Muscle layer of colon (tissue), 2 donors: ENCODE measurements around the gene PBX2.

Source experiments
- H3K27ac ChIP-seq: one replicate; pipeline ENCODE4 v1.7.0; 2013; ENCODE audit warnings: low read depth, mild to moderate bottlenecking, low read length, moderate library complexity
- H3K27me3 ChIP-seq, 2 donors: one replicate each; pipeline ENCODE4 v1.7.0; 2013; ENCODE audit warnings: low read length in 2 of 2, mild to moderate bottlenecking in 2 of 2; ENCODE audit not compliant: insufficient read depth in 2 of 2, control insufficient read depth in 1 of 2
- H3K36me3 ChIP-seq: one replicate; pipeline ENCODE4 v1.7.0; 2013; ENCODE audit warnings: mild to moderate bottlenecking, low read length; ENCODE audit not compliant: insufficient read depth
- H3K4me1 ChIP-seq: one replicate; pipeline ENCODE4 v1.7.0; 2013; ENCODE audit warnings: mild to moderate bottlenecking, low read length; ENCODE audit not compliant: insufficient read depth
- H3K4me3 ChIP-seq, 2 donors: one replicate each; pipeline ENCODE4 v1.7.0; 2013; ENCODE audit warnings: low read length in 2 of 2, low read depth in 1 of 2, mild to moderate bottlenecking in 1 of 2, moderate library complexity in 1 of 2
- H3K9ac ChIP-seq: one replicate; pipeline ENCODE4 v1.7.0; 2013; ENCODE audit warnings: low read length
- H3K9me3 ChIP-seq: one replicate; pipeline ENCODE4 v1.7.0; 2013; ENCODE audit warnings: mild to moderate bottlenecking, low read length
- donor health status: abdominal sarcoma.
- donor health status: Adenocarcinoma of cecum.

PBX2 gene

DNA sequence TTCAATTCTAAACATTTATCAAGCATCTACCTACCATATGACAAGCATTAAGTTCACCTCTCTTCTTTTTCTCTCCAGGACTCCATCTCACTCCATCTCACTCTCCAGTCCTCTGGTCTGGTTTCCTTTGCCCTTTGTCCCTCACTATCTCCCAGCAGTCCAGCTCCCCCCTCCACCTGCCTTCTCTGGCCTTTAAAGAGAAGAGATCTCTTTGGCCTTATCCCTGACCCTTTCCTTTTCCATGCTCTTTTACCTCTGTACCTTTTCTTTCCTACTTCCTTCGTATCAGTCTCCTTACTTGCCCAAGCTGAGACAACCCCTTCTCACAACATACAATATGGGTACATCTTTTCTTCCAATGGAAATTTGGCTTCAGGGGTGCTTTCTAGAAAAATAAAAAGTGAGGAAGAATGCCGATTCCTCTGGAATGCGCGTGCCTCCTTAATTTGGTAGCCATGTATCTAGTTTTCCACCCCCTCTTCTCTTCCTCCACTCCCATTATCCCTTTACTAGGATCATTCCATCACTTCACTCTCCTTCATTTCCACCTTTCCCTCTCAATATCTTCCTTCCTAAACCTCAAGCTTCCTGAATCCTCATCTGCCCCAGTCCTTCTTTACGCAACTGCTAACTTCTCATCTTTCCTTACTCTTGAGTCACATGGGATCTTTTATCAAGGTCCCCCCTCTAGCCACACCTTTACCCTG is 13.4 kb downstream of the PBX2 start:
- Histone ChIP-seq H3K4me3 (peak overlapping the region; percentile 68 to 73), H3K9ac (peak overlapping the region; percentile 55), H3K36me3 (peaks cover 25% of the 10 kb centered on the region), H3K4me1 (peaks cover 47% of the 10 kb centered on the region), H3K27ac (peak overlapping the region; percentile 100), H3K9me3 (no peaks in the 10 kb centered on the region), H3K27me3 (no peaks in the 10 kb centered on the region)

- Histone ChIP-seq H3K9me3 (no peaks in the 10 kb centered on the region), H3K36me3 (peaks cover 23% of the 10 kb centered on the region), H3K27me3 (no peaks in the 10 kb centered on the region), H3K27ac (peak within 1 kb of the TSS; percentile 100), H3K4me3 (peak within 1 kb of the TSS; percentile 68 to 73), H3K9ac (peak within 1 kb of the TSS; percentile 97), H3K4me1 (peaks cover 42% of the 10 kb centered on the region)
Measured at GRCh38 chr6:32175711-32176475, 14.1 kb downstream of the PBX2 start, which contains the start of gene AGPAT1. AGPAT1 (minus strand) TSS chr6:32176084; CDS start chr6:32171496, 4,588 bp downstream.

GRCh38 chr6:32175322-32175710 is 14.7 kb downstream of the PBX2 start:
- H3K36me3 ChIP-seq, result peaks cover 23% of the 10 kb centered on the region
- H3K27me3 ChIP-seq, result no peaks in the 10 kb centered on the region
- peak overlapping the region; percentile 100 for H3K27ac ChIP-seq
- peak overlapping the region; percentile 39 to 68 for H3K4me3 ChIP-seq
- H3K4me1 ChIP-seq, result peaks cover 39% of the 10 kb centered on the region
- no peaks in the 10 kb centered on the region for H3K9me3 ChIP-seq
- H3K9ac ChIP-seq, result peak overlapping the region; percentile 97

GRCh38 chr6:32174416-32174815 is 15.6 kb downstream of the PBX2 start:
- H3K9me3 ChIP-seq, result no peaks in the 10 kb centered on the region
- H3K4me3 ChIP-seq, result peak overlapping the region in 1 of 2 donors; percentile 68
- peaks cover 33% of the 10 kb centered on the region for H3K4me1 ChIP-seq
- no peaks in the 10 kb centered on the region for H3K27me3 ChIP-seq
- no peak overlapping the region for H3K27ac ChIP-seq
- H3K36me3 ChIP-seq, result peaks cover 23% of the 10 kb centered on the region
- no peak overlapping the region for H3K9ac ChIP-seq

GRCh38 chr6:32173051-32173727 is 16.8 kb downstream of the PBX2 start:
- Histone ChIP-seq H3K27ac (peak overlapping the region; percentile 17), H3K4me1 (peaks cover 25% of the 10 kb centered on the region), H3K4me3 (no peak overlapping the region), H3K9ac (no peak overlapping the region), H3K27me3 (no peaks in the 10 kb centered on the region), H3K9me3 (no peaks in the 10 kb centered on the region), H3K36me3 (peaks cover 30% of the 10 kb centered on the region)

DNA sequence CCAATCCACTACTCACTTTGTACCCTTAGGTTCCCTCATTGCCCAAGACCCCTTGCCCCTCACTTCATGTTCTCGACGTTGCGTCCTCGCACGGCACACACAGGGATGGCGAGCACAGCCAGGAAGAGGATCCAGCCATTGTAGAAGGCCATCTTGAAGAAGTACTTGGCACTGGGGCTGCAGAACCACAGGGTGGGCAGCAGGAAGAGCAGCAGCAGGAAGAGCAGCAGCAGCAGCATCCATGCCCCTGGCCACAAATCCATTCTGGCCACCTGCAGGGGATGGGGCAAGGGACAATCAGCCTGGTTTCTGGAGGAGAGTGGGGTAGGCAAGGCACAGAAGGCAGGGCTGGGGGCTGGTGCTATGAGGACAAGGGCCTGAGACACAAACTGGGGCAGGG is 18.8 kb downstream of the PBX2 start:
- Histone ChIP-seq H3K9ac (no peak overlapping the region), H3K9me3 (no peaks in the 10 kb centered on the region), H3K27ac (no peak overlapping the region), H3K4me1 (peaks cover 17% of the 10 kb centered on the region), H3K27me3 (no peaks in the 10 kb centered on the region), H3K4me3 (no peak overlapping the region), H3K36me3 (peaks cover 50% of the 10 kb centered on the region)

- H3K9me3 ChIP-seq, result no peaks in the 10 kb centered on the region
- no peak overlapping the region for H3K27ac ChIP-seq
- H3K4me3 ChIP-seq, result no peak overlapping the region
- no peak overlapping the region for H3K9ac ChIP-seq
- H3K27me3 ChIP-seq, result no peaks in the 10 kb centered on the region
- H3K4me1 ChIP-seq, result peaks cover 14% of the 10 kb centered on the region
- H3K36me3 ChIP-seq, result peaks cover 57% of the 10 kb centered on the region
Measured at GRCh38 chr6:32170294-32170693, 19.7 kb downstream of the PBX2 start.

DNA sequence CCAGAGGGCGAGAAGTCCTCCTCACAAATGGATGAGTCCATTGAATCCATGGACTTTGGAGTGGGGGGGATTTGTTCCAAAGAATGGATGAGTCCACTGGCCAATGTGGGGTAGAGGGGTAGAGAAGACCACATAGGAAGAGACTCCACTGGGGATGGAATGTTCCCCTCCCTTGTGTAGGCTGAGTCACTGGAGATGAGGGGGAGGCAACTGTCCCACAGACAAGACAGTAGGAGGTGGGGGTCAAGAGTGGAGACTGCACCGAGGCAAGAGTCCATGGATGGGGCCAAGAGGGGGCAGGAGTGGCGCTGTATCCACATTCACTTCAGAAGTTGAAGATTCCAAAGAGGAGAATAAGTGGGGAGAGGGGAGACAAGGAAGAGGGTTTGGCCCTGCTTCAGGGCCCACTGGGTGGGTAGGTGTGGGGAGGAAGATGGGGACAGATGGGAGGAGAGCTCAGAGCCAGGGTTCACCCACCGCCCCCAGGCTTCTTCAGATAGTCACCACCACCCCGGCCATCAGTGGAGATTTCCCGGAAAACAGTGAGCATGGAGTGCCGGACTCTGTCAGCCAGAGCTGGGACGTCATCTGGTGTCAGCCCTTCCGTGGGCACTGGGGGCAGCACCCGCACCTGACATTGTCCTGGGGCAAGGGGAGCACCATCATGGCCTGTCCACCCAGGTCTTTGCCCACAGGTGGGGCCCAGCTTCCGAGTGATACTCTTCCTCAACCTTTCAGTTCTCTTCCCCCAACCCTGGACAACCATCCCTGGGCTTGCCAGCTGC is 21.0 kb downstream of the PBX2 start:
- no peak overlapping the region for H3K9ac ChIP-seq
- no peaks in the 10 kb centered on the region for H3K9me3 ChIP-seq
- H3K4me3 ChIP-seq, result no peak overlapping the region
- peaks cover 2% of the 10 kb centered on the region for H3K4me1 ChIP-seq
- H3K36me3 ChIP-seq, result peaks cover 64% of the 10 kb centered on the region
- no peak overlapping the region for H3K27ac ChIP-seq
- H3K27me3 ChIP-seq, result no peaks in the 10 kb centered on the region

GRCh38 chr6:32168350-32168749 is 21.7 kb downstream of the PBX2 start:
- Histone ChIP-seq H3K36me3 (peaks cover 71% of the 10 kb centered on the region), H3K27ac (no peak overlapping the region), H3K9me3 (no peaks in the 10 kb centered on the region), H3K9ac (no peak overlapping the region), H3K4me1 (no peaks in the 10 kb centered on the region), H3K4me3 (no peak overlapping the region), H3K27me3 (no peaks in the 10 kb centered on the region)

DNA sequence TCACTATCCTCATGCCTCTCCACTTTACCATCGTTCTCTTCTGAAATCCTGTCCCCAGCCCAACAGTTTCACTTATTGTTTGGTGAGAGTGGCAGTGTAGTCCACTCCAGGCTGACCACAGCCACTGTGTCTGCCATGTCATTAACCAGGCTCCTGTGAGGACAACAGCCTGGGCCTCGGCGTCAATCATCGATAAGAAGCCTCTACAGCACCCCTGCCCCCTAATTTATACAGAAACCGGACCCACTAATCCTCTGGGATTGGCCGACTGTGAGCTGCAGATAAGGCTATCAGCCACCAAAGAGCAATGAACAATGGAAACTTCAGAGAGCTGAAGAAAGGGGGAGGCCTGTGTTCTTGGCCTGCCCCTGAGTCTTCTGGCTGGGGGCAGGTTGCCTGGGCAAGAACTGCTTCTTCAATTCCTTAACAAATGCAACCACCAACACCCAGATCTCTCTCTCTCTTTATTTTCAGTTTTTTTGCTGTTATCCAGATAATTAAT is 22.2 kb downstream of the PBX2 start:
- H3K9me3 ChIP-seq, result no peaks in the 10 kb centered on the region
- peaks cover 76% of the 10 kb centered on the region for H3K36me3 ChIP-seq
- H3K27me3 ChIP-seq, result no peaks in the 10 kb centered on the region
- H3K9ac ChIP-seq, result no peak overlapping the region
- no peak overlapping the region for H3K4me3 ChIP-seq
- no peak overlapping the region for H3K27ac ChIP-seq
- H3K4me1 ChIP-seq, result no peaks in the 10 kb centered on the region
